Mesothelial cell of epicardium (in vitro differentiated cells): ENCODE measurements around the gene LRMDA. TPM values are rescaled to one million over a fixed set of nuclear protein-coding genes. Genes with fewer than 3 reads are reported as not detected.

Experiments
- DNase-seq, 2 experiments: peaks; one replicate each; pipeline ENCODE4 v3.0.0; 2021; ENCODE audit warnings: low spot score in 2 of 2; ENCODE audit not compliant: unreplicated experiment in 2 of 2
- H3K27ac Mint-ChIP-seq: 2 replicates; pipeline ENCODE4 v1.8.0; 2021; ENCODE audit warnings: mixed read lengths
- H3K27me3 Mint-ChIP-seq: 2 replicates; pipeline ENCODE4 v1.8.0; 2021; ENCODE audit warnings: low read depth, mixed read lengths
- H3K36me3 Mint-ChIP-seq: 2 replicates; pipeline ENCODE4 v1.8.0; 2021; ENCODE audit warnings: mixed read lengths
- H3K4me1 Mint-ChIP-seq: 2 replicates; pipeline ENCODE4 v1.8.0; 2021; ENCODE audit warnings: mixed read lengths
- H3K4me3 Mint-ChIP-seq: 2 replicates; pipeline ENCODE4 v1.8.0; 2021; ENCODE audit warnings: mild to moderate bottlenecking, moderate library complexity, mixed read lengths
- H3K9me3 Mint-ChIP-seq: 2 replicates; pipeline ENCODE4 v1.8.0; 2021; ENCODE audit warnings: mixed read lengths
- CTCF ChIP-seq: fragments of 200-600 bp; sonication (generic); IDR thresholded peaks from one replicate; pipeline ENCODE4 v1.5.0; 2021; ENCODE audit warnings: antibody characterized with exemption; ENCODE audit not compliant: unreplicated experiment
- total RNA-seq: library from RNA; stranded (reverse); gene quantifications from 3 replicates; pipeline ENCODE4 v1.2.1, GENCODE V29; 2021

Gene LRMDA
- total RNA-seq, 1 donor from 2014 or later = 2.0 TPM

- Mint-ChIP-seq H3K36me3 (no peaks in the 10 kb centered on the region), H3K4me3 (no peak overlapping the region), H3K9me3 (no peaks in the 10 kb centered on the region), H3K27ac (no peak overlapping the region), H3K4me1 (peaks cover 2% of the 10 kb centered on the region), H3K27me3 (peaks cover 30% of the 10 kb centered on the region)
- no peak for DNase-seq
- TF ChIP-seq CTCF = no peak
Measured at GRCh38 chr10:75859141-75859540, 427.7 kb downstream of the LRMDA start.

GRCh38 chr10:75860009-75860408 lies 428.6 kb downstream of the LRMDA start:
- Mint-ChIP-seq H3K4me1 (peaks cover 4% of the 10 kb centered on the region), H3K4me3 (no peak overlapping the region), H3K9me3 (no peaks in the 10 kb centered on the region), H3K27me3 (peaks cover 30% of the 10 kb centered on the region), H3K36me3 (no peaks in the 10 kb centered on the region), H3K27ac (no peak overlapping the region)
- no peak for TF ChIP-seq CTCF
- DNase-seq = no peak

GRCh38 chr10:75861582-75861981 lies 430.2 kb downstream of the LRMDA start:
- Mint-ChIP-seq H3K27ac (no peak overlapping the region), H3K36me3 (no peaks in the 10 kb centered on the region), H3K9me3 (no peaks in the 10 kb centered on the region), H3K27me3 (peaks cover 26% of the 10 kb centered on the region), H3K4me3 (no peak overlapping the region), H3K4me1 (peaks cover 19% of the 10 kb centered on the region)
- TF ChIP-seq CTCF = no peak
- no peak for DNase-seq

GRCh38 chr10:75862935-75863334 lies 431.5 kb downstream of the LRMDA start:
- Mint-ChIP-seq H3K4me1 (peaks cover 26% of the 10 kb centered on the region), H3K4me3 (no peak overlapping the region), H3K36me3 (no peaks in the 10 kb centered on the region), H3K9me3 (no peaks in the 10 kb centered on the region), H3K27me3 (peaks cover 14% of the 10 kb centered on the region), H3K27ac (no peak overlapping the region)
- TF ChIP-seq CTCF = no peak
- no peak for DNase-seq

GRCh38 chr10:75864717-75865116 lies 433.3 kb downstream of the LRMDA start:
- Mint-ChIP-seq H3K4me3 (no peak overlapping the region), H3K27me3 (peaks cover 16% of the 10 kb centered on the region), H3K27ac (no peak overlapping the region), H3K9me3 (no peaks in the 10 kb centered on the region), H3K4me1 (peaks cover 26% of the 10 kb centered on the region), H3K36me3 (no peaks in the 10 kb centered on the region)
- no peak for DNase-seq
- no peak for TF ChIP-seq CTCF
